Right atrium auricular region (tissue), 2 donors: ENCODE results near the gene XBP1. TPM values are rescaled to one million over a fixed set of nuclear protein-coding genes. Genes with fewer than 3 reads are reported as not detected.

Source experiments
- DNase-seq: peaks from one replicate; pipeline ENCODE4 v3.0.0-alpha.2; 2019; ENCODE audit warnings: low spot score
- H3K27ac ChIP-seq, 2 donors: fragments of 200-600 bp; sonication (generic); 1 replicate in 1 of 2; 2 replicates in 1 of 2; pipeline ENCODE4 v1.5.1; 2016 to 2019
- H3K27me3 ChIP-seq, 2 donors: fragments of 200-600 bp; sonication (generic); one replicate each; pipeline versions ENCODE4 v1.5.1 to v1.6.0; 2017 to 2019
- H3K36me3 ChIP-seq: fragments of 200-600 bp; sonication (generic); one replicate; pipeline ENCODE4 v1.5.1; 2016
- H3K4me1 ChIP-seq, 2 donors: fragments of 200-600 bp; sonication (generic); one replicate each; pipeline versions ENCODE4 v1.5.1 to v1.6.0; 2017 to 2019
- H3K4me3 ChIP-seq, 2 donors: fragments of 200-600 bp; sonication (generic); 1 replicate in 1 of 2; 2 replicates in 1 of 2; pipeline ENCODE4 v1.5.1; 2017 to 2019; ENCODE audit warnings: mild to moderate bottlenecking in 1 of 2, moderate library complexity in 1 of 2
- H3K9me3 ChIP-seq, 2 donors: fragments of 200-600 bp; sonication (generic); one replicate each; pipeline ENCODE4 v1.5.1; 2019
- total RNA-seq, 2 donors: library from RNA; depleted of rRNA; stranded (reverse); fragments of >200 nt; gene quantifications; one replicate each; pipeline ENCODE4 v1.1.0, GENCODE V29; 2016
- TF ChIP-seq, protein P1 (sequence below), 2 donors: fragments of 200-600 bp; sonication (generic); IDR thresholded peaks; one replicate each; pipeline ENCODE4 v1.5.1; 2019; ENCODE audit warnings: antibody characterized with exemption in 2 of 2

The XBP1 gene
- total RNA-seq, 2 donors from 2014 or later = 104 to 160 TPM

DNA sequence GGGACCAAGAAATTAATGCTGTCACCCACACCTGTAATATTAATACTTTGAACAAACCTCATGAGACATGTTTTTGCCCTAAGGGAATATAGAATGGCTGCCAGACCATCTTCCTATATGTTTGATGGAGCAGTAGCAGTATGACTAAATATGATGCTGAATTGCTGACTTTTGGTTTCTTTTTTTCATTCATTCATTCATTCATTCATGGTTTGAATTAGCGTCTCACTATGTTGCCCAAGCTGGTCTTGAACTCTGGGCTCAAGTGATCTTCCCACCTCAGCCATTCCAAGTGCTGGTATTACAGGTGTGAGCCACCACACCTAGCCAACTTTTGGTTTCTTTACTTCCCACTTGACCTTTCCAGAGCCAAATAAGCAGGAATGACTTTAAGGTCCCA is 20.1 kb downstream of the XBP1 start:
- Histone ChIP-seq H3K9me3 (no peaks in the 10 kb centered on the region), H3K4me1 (peaks cover 0 to 1% of the 10 kb centered on the region in 2 donors), H3K27me3 (no peaks in the 10 kb centered on the region), H3K4me3 (no peak overlapping the region), H3K27ac (no peak overlapping the region), H3K36me3 (peaks cover 46% of the 10 kb centered on the region)
- TF ChIP-seq, protein P1, sequence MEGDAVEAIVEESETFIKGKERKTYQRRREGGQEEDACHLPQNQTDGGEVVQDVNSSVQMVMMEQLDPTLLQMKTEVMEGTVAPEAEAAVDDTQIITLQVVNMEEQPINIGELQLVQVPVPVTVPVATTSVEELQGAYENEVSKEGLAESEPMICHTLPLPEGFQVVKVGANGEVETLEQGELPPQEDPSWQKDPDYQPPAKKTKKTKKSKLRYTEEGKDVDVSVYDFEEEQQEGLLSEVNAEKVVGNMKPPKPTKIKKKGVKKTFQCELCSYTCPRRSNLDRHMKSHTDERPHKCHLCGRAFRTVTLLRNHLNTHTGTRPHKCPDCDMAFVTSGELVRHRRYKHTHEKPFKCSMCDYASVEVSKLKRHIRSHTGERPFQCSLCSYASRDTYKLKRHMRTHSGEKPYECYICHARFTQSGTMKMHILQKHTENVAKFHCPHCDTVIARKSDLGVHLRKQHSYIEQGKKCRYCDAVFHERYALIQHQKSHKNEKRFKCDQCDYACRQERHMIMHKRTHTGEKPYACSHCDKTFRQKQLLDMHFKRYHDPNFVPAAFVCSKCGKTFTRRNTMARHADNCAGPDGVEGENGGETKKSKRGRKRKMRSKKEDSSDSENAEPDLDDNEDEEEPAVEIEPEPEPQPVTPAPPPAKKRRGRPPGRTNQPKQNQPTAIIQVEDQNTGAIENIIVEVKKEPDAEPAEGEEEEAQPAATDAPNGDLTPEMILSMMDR (IDR thresholded peaks at IDR 0.05) = no peak
- DNase-seq = no peak

- no peak for DNase-seq
- H3K9me3 ChIP-seq = no peaks in the 10 kb centered on the region
- TF ChIP-seq, protein P1 (IDR thresholded peaks at IDR 0.05) = no peak
- H3K27me3 ChIP-seq = no peaks in the 10 kb centered on the region
- no peak overlapping the region for H3K4me3 ChIP-seq
- no peak overlapping the region for H3K27ac ChIP-seq
- peaks cover 0 to 6% of the 10 kb centered on the region in 2 donors for H3K4me1 ChIP-seq
- peaks cover 43% of the 10 kb centered on the region for H3K36me3 ChIP-seq
Measured at GRCh38 chr22:28779833-28780232, 20.5 kb downstream of the XBP1 start.

- Histone ChIP-seq H3K27ac (no peak overlapping the region), H3K4me1 (peaks cover 0 to 17% of the 10 kb centered on the region in 2 donors), H3K4me3 (no peak overlapping the region), H3K36me3 (peaks cover 6% of the 10 kb centered on the region), H3K27me3 (no peaks in the 10 kb centered on the region), H3K9me3 (no peaks in the 10 kb centered on the region)
- TF ChIP-seq, protein P1 (IDR thresholded peaks at IDR 0.05) = no peak
- DNase-seq = no peak
Measured at GRCh38 chr22:28774378-28774777, 26.0 kb downstream of the XBP1 start.

GRCh38 chr22:28773461-28773867 is 26.9 kb downstream of the XBP1 start:
- Histone ChIP-seq H3K36me3 (peaks cover 6% of the 10 kb centered on the region), H3K9me3 (no peaks in the 10 kb centered on the region), H3K4me3 (peak overlapping the region; percentile 67 to 87), H3K27me3 (no peaks in the 10 kb centered on the region), H3K27ac (peak overlapping the region; percentile 98 to 99), H3K4me1 (peaks cover 0 to 17% of the 10 kb centered on the region in 2 donors)
- TF ChIP-seq, protein P1 (IDR thresholded peaks at IDR 0.05) = no peak
- DNase-seq = no peak

- Histone ChIP-seq H3K27me3 (no peaks in the 10 kb centered on the region), H3K9me3 (no peaks in the 10 kb centered on the region), H3K36me3 (peaks cover 6% of the 10 kb centered on the region), H3K4me1 (peaks cover 0 to 17% of the 10 kb centered on the region in 2 donors), H3K27ac (peak within 1 kb of the TSS; percentile 98 to 99), H3K4me3 (peak within 1 kb of the TSS; percentile 67 to 87)
- TF ChIP-seq, protein P1 (IDR thresholded peaks at IDR 0.05) = peak in 1 of 2 donors; percentile 10
- DNase-seq = peak; percentile 95
Measured at GRCh38 chr22:28772633-28773460, 27.5 kb downstream of the XBP1 start, which contains the start of gene CCDC117. Gene CCDC117, plus strand, starts transcription at chr22:28772695. Its CDS starts 155 bp downstream, at chr22:28772850.
